Ureter (tissue), 1 donor: ENCODE data around the gene CCDC186. TPM values are rescaled to one million over a fixed set of nuclear protein-coding genes. Genes with fewer than 3 reads are reported as not detected.
A peak's percentile ranks its signal among the peaks of the same experiment; 100 is the strongest.

Experiments used
- DNase-seq: peaks from one replicate; pipeline ENCODE4 v3.0.0-alpha.2; 2020; ENCODE audit warnings: low spot score
- total RNA-seq: library from RNA; stranded (reverse); gene quantifications from one replicate; pipeline ENCODE4 v1.2.4, GENCODE V29; 2023
- donor health status: DM: yes; HTN: yes; CAD: no.

Gene CCDC186
- total RNA-seq, result 30.7 TPM

DNA sequence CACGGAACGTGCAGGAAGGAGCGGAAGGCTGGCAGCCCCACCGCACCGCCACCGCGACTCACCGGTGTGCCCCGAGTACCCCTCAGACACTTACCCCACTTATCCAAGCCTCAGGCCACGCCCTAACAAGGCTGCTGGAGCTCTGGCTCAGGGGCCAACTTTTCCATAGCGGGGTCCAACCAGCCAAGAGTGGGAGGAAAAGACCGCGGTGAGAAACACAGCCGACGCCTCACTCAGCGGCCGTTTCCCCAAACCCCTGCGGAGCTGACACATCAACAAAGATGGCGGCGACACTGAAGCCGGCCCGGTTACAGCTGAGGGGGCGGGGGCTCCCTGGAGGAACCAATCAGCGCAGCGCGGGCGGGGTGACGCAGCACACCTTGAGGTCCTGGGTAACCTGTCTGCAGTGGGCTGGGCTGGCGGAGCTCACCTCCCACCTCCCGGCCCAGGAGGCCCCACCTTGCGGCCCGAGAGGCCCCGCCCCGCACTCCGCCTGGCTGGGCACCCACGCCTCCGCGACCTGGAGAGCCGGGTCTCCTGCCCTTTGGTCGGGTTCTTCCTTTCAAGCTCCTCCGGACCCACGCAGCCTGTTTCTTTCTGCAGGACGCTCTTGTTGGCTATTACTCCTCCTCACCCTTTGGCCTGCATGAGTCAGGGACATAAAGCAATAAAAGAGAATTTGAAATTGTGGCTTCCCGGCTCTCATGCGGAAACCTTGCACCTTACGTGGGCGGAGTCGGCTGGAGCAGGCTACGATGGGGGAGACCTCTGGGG lies at the start of gene CCDC186:
CCDC186 (minus strand) TSS at position 283 of the 774 bp plus-strand sequence. CDS start 10,935 bp downstream, outside the sequence.
- DNase-seq, result peak; percentile 97

DNA sequence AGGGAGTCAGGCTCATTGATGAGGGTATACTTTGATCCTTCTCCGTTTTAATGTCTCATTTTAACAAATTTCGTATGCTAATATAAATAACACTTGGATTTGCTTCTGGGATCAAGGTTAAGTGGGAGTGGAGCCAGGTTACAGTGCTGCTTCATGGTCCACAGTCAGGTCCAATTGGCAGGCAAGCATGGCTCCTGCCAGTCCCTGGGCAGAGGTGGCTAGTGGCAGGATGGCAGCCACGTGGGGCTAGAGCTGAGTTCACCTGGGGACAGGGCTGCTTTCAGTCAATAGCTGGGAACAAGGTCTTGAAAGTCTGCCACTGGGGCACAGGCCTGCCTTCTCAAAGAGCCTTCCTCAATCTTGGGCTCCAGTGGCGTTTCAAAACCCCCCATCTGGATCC lies 49.1 kb upstream of the CCDC186 start:
- no peak for DNase-seq

DNA sequence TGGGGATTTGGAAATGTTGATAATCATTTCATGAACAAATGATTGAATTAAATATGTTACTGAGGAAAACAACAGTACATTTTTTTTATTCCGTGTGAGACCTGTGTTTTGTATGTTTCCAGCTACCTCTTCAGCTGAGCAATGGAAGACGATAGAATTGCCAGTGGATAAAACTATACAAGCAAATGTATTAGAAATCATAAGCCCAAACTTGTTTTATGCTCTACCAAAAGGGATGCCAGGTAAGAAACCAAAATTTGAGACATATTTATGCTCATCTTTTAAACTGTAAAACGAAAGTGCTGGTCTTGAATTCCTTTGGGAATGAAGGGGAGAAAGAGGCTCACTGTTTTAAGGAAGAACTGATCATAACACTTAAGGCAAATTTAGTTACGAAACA lies 47.2 kb upstream of the CCDC186 start:
- DNase-seq, result no peak

DNA sequence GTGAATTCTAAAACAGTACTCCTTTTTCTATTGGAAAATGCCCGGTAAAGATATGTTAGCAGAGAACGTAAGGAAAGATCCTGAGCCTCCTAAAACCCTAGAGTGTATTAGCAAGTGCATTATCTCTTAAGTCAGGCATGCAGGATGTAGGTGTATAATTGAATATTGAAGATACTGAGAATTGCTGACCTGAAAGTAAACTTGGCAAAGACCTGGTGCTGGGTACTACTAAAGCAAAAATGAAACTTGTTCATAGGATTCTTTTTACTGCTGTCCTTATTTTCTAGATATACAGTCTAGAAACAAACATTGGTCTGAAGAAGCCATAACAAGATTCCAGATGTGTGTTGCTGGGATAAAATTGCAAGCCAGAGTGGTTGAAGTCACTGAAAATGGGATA lies 46.3 kb upstream of the CCDC186 start:
- no peak for DNase-seq

DNA sequence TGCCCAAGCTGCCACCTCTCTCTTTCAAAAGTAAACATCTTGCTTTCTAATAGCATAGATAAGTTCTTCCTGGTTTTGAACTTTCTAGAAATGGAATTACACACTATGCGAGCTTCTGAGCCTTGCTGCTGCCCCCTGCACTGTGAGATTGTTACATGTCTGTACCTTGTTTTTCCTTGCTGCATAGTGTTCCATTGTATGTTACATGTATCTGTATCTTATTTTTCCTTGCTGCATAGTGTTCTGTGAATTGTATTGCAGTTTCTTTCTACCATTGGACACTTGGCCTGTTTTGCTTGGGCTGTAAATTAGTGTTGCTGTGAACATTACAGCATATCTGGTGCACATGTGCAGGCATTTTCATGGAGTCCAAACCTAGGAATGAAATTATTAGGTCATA lies 41.0 kb upstream of the CCDC186 start:
- no peak for DNase-seq

DNA sequence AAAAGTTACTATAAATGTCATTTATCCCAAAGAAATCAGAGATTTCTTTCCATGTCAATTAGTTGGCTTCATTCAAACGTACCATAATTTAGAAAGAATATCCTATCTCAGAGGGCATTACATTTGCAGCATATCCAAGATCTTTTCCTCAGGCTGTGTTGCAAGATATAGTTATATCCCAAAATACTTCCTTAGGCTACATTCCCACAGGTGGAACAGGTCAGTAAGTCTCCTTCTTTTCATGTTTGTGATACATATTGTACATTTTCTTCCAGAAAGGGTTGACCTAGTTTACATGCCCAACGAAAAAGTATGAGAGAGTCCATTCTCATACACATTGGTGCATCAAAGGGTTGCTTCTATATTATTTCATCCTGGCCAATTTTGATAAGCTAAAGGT lies 38.1 kb upstream of the CCDC186 start:
- no peak for DNase-seq

DNA sequence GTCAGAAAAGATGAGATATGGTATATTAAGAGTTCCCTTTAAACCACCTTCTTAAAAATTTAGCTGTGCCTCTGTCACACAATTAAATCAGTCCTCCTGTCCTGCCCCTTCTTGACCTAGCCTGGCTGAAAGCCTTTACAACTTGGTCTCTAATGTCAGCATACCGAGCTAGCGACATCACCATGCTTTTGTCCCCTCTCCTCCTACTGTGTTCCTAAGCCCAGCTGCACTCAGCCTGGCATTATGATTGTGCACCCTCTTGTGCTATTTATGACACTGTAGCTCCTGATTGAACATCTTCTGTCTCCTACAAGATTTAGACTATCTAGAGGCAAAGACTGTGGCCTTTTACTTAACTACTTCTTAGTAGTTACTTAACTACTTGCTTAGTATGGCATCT lies 34.3 kb upstream of the CCDC186 start:
- no peak for DNase-seq

DNA sequence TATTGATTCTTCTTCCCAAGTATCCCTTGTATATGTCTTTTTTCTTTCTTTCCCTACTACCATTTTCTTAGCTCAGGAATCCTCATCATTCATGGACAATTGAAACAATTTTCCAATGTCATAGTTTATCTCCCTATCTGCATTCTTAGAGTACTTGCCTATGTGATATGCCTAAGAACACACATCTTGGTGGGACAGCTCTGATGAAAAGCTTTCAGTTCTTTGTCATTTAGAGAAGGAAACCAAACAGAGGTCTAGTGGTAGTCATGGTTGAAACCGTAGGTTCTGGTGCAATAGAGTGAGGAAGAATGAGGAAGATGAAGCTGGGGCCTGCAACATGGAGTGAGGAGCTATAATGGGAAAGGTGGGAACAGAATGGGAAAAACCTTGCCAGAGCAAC lies 33.3 kb upstream of the CCDC186 start:
- DNase-seq, result no peak

DNA sequence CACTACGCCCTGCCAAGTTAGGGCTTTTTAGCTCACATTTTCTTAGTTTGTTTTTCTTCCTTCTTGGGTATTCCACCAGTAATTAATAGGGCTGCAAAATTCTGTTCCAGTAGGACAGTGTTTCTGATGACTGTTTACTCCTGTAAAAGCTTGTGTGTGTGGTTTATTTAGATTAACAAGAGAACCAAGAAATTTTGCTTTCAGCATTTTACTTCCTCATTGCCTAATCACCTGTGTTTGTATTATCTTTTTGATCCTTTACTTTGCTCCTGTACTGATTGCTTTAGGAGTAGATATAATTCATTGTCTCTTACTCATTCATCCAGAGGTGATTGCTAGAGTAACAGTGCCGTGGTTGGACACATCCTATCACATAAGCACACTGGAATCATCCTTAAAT lies 32.9 kb upstream of the CCDC186 start:
- no peak for DNase-seq

DNA sequence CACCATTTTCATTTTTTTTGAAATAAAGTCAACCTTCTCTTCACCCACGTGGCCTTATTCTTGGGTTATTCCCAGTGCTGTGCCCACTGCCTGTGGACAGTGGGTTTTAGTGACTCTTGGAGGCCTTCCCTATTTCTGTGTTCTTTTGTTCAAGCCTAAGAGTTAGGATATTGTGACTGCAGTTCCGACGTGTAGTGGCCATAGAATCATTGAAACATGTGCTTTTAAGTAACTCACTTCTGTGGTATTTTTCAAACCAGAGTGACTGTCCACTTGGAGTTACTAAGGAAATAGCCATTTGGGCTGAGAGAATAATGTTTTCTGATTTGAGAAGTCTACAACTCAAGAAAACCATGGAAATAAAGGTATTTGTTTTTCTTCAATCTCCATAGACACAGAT lies 28.8 kb upstream of the CCDC186 start:
- no peak for DNase-seq

DNA sequence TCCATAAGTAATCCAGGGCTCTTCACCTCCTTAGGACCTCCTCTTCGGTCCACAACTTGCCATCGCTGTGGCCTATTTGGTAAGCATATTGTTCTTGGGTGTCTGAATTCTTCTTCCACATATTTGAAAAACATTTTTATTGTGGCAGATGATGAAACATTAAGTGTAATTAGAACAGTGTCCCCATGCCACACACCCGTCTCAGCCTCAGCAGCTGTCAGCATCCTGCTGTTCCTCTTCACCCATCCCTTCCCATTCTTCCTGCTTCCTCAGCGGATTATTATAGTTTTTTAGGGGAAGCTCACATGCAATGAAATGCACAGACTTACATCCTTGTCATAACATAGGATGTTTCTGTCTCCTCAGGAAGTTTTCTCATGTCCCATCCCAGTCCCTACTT lies 25.2 kb upstream of the CCDC186 start:
- no peak for DNase-seq

DNA sequence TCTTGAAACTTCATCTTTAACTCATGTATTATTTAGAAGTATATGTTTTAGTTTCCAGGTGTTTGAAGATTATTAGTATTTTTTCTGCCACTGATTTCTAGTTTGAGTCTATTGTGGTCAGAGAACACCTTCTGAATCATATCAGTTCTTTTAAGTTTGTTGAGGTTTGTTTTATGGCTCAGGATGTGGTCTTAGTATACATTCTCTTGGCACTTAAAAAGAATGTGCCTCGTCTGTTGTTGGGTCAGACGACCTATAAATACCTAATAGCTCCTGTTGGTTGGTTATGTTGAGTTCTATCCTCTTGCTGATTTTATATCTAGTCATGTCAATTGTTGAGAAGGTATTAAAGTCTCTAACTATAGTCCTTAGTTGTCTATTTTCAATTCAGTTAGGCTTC lies 21.1 kb upstream of the CCDC186 start:
- no peak for DNase-seq

DNA sequence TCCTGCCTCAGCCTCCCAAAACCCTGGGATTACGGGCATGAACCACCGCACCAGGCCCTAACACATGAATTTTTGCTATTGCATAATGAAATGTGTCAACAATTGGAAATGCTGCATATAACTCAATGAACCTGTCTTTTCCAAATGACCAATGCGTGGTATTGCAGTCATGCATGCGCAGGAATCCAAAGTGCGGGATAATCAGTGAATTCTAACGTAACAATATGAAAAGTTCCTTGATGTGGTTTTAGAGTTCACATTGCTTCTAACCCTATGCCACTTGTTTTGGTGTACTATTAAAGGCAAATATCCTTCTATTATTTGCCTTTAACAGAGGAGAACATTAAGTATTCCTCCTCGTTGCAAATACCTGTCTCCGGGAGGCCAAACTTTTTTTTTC lies 15.7 kb upstream of the CCDC186 start:
- DNase-seq, result no peak

DNA sequence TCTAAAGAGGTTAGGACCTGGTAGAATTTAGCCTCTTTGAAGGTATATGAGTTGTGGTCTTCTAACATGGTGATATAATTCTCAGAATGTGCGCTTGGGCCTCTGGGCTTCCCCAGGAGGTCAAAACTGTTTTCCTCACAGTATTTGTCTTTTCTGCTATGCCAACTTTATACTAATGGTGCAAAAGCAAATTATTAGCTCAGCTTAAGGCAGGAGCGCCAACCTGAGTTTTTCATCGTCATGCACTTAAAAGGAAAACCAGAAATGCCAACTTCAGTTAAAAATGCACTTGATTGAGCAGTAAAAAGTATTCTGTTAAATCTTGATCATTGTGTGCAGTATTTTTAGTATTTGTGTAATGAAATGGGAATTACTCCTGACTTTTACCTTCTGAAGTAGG lies 14.9 kb upstream of the CCDC186 start:
- DNase-seq, result no peak

DNA sequence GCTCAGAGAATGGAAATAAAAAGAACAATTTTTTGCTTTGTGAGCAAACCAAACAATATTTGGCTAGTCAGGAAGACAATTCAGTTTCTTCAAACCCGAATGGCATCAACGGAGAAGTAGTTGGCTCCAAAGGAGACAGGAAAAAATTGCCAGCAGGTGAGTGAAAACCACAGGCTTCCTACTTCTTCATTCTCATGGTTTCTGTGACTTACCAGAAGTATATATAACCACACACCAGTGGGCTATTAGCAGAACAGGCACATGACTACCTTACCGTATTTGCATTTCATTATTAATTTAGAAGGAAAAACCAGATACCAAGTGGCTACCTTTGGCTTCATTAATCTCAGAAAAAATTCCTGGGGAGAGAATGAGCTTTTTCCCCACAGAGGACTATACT lies 14.0 kb upstream of the CCDC186 start:
- DNase-seq, result no peak

DNA sequence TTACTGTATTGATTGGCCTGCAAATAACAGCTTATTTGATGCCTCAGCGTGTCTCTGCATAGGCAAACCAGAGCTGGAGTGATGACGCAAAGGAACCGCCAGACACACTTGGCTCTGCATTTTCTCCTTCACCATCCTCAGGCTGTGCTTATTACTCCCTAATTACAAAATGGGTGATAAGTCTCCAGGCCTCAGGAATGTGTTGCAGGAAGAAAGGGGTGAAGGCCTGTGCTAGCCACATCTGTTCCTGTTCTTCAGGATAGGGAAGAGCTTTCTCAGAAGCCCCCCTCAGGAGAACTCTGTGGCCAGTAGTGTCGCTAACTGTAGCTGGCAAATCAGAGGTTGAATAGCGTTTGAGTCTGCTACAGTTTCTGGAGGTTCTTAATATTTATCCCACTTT lies 10.3 kb upstream of the CCDC186 start:
- no peak for DNase-seq

DNA sequence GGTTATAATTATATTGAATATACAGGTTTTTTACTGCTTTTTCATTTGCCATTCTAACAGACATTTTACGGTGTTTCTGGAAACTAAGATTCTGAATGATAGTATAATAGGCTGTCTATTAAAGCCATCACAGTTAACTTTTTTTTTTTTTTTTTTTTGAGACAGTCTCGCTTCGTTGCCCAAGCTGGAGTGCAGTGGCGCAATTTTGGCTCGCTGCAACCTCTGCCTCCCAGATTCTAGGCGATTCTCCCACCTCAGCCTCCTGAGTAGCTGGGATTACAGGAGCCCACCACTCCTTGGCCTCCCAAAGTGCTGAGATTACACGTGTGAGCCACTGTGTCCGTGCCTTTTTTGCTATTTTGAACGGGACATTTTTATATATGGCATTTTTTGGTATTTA lies 9.6 kb upstream of the CCDC186 start:
- DNase-seq, result no peak

DNA sequence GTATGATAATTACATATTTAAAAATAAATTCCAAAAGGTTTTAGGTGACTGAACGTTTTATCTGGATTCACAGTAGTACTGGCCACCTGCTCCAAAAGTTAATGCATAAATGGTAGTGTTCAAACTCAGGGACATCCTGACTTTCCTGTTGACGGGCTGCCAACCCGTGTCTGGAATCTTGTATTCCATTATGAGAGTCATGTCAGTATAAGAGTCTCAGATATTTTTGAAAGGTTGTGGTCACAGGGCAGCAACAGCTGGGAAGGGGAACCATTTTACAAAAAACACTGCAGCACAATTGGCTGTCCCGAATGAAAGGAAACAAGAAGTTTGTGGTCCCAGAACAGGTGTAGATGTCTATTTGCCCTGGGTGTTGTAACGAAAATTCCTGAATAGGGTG lies 8.0 kb upstream of the CCDC186 start:
- no peak for DNase-seq

DNA sequence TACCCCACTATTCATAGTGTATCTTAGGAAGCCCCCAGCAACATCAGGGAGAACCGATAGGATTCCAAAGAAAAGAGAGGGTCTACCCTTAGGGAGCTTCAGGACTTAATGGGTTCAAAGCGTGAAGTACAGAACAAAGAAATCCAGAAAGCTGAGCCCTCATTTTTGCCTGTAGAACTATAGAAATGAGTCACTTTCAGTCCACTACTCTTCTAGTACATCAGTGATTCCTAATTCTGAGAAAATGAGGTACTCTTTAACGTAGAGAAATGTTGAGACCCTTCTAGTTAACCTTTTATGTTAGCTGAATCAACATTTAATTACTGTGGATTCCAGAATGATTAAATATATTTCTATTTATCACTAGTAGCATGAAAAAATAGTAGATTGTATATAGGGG lies 6.9 kb upstream of the CCDC186 start:
- no peak for DNase-seq

DNA sequence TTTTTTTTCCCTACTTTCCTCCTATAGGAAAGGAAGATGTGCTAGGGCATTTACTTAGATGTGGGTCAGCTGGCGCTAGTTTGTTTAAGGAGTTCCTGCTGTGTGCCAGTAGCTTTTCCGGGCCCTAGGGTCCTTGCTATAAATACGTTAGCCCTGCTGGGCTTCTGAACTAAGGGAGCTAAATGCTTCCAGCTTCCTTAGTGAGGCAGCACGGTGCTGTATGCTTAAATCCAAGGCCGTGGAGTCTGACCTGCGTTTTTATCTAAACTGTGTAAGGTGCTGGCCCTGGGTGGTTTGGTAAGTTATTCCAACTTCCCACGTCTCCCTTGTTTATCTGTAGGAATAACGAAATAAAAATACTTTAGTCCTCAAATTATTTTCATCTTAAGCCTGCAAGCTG lies 5.7 kb upstream of the CCDC186 start:
- no peak for DNase-seq

DNA sequence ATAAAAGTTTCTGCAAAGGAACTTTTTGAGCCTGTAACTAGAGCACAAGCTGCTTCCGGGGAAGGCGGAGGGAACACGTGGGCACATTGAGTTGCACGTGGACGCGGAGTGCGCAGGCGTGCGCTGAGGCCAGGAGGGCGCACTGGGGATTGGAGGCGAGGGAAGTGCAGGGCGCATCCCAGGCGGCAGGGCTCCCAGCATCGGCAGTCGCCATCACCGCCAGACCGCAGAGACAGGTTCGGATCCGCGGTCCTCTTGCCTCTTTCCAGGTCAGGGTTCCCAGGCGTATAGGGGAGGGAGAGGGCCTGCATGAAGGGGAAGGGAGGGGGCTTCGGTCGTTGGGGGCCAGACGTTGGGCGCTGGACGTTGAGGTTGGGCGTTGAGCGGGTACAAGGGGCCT lies 5.1 kb upstream of the CCDC186 start, which contains the start of gene TDRD1:
TDRD1 (plus strand) TSS at position 206 of the 400 bp plus-strand sequence. CDS start 8,479 bp downstream, outside the sequence.
- no peak for DNase-seq

DNA sequence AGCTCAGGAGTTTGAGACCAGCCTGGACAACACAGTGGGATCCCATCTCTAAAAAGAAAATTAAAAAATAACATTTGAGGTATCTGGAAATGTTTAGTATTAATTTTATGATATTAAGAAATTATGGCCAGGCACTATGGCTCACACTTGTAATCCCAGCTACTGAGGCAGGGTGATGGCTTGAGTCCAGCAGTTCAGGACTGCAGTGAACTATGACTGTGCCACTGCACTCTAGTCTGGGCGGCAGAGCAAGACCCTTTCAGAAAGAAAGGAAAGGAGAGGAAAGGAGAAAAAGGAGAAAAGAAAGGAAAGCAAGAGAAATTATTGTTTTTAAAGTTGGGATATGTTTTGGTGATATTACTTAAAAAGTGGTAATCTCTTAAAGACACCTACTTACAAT lies 2.5 kb upstream of the CCDC186 start:
- no peak for DNase-seq

DNA sequence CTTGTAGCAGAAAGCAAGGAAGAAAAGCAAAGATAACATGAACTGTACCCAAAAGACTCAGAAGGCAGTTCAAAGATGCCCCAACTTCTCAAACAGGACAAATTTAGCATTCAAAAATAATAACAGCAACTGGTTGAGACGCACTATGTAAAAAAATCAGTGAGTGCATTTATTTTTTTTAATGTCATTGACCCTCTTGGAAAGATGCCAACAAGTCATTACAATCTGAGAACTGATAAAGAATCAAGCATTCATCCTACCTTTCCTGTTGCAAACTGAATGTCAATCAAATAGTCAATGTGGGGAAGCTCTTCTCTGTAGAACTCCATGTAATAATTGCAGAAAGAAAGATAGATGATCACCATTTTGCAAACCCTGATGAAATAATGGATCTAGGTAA lies 1.7 kb upstream of the CCDC186 start:
- DNase-seq, result no peak

DNA sequence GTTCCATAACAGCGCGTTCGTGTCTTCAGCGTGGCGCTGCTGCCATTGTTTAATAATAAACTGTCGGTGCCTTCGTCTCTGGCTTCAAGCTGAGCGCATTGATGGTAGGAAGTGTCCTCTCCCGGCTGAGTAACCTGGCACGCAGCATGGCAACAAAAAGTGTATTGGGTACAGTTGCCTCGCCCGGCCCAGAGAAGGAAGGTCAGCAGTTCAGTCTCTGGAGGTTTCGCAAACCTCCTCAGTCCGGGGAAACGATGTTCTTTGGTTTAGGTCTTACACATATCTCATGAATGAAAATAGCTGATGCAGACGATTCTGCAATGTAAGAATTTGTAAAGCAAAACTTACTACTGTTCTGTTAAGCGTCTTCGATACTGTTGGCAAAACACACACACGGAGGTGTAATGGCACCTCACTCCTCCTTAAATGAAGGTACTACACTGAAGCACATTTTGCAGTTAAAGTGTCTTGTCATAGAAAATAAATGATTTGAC lies 739 bp upstream of the CCDC186 start:
- DNase-seq, result peak; percentile 65
